Esophagus squamous epithelium (tissue), 4 donors: ENCODE data around the gene ITPK1.

Experiments used
- CTCF ChIP-seq, 6 experiments: fragments of 450-650 bp in 4 of 6; fragments of 200-600 bp in 2 of 6; sonication (generic) in 2 of 6; IDR thresholded peaks; one replicate each; pipeline ENCODE4 v1.5.1; 2016 to 2019; ENCODE audit warnings: antibody characterized with exemption in 6 of 6, mild to moderate bottlenecking in 4 of 6, moderate library complexity in 4 of 6
- POLR2A ChIP-seq, 4 donors: fragments of 450-650 bp; IDR thresholded peaks; one replicate each; pipeline ENCODE4 v1.6.1; 2017; ENCODE audit warnings: antibody characterized with exemption in 4 of 4, mild to moderate bottlenecking in 4 of 4, moderate library complexity in 3 of 4

- TF ChIP-seq CTCF (IDR thresholded peaks at IDR 0.05) (no peak), POLR2A (IDR thresholded peaks at IDR 0.05) (no peak)
Measured at GRCh38 chr14:92969430-92969829, 146.3 kb downstream of the ITPK1 start.
